Stimulated activated CD4-positive, alpha-beta T cell treated with anti-CD3 and anti-CD28 coated beads, Interleukin-12 subunit alpha, Interleukin-12 subunit beta, amount 100 ng/mL, for 24 hours (primary cell): Measurements from ENCODE around the gene ATP6V0B.

ENCODE experiments used
- DNase-seq, 2 experiments: peaks; one replicate each; pipeline ENCODE4 v3.0.0-alpha.2; 2020; ENCODE audit warnings: low read depth in 2 of 2

ATP6V0B gene

DNA sequence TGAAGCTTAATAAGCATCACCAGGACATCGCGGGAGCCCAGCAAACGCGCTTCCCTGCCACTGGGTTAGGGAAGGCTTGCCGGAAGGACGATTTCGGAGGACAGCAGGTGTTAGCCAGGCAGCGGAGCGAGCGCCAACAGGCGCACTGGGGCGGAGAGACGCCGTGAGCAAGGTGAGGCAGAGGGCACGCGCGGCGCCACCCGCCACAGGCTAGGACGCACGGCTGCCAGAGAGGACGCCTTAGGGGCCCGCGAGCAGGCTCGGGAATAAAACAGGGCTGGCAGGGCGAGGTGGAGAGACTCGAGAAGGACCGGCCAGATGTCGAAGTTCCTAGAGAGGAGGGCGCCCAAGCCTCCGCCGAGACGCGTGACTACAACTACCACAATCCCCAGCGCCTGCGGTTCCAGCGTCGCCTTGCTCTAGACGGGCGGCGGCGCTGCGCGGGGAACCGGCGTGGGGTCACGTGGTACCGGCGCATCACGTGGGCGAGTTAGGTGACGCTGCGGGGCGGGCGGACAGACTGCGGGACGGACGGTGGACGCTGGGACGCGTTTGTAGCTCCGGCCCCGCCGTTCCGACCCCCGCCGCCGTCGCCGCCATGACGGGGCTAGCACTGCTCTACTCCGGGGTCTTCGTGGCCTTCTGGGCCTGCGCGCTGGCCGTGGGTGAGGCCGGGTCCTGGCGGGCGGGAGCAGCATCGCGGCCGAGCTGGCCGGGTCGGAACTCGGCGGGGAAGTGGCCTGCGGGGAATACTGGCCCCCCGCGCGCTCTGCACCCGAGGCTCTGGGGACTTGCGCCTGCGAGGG lies at the start of gene ATP6V0B:
ATP6V0B (plus strand) TSS at position 518 of the 806 bp plus-strand sequence; CDS start at position 599, 81 bp downstream.
- peak; percentile 91 to 97 for DNase-seq

DNA sequence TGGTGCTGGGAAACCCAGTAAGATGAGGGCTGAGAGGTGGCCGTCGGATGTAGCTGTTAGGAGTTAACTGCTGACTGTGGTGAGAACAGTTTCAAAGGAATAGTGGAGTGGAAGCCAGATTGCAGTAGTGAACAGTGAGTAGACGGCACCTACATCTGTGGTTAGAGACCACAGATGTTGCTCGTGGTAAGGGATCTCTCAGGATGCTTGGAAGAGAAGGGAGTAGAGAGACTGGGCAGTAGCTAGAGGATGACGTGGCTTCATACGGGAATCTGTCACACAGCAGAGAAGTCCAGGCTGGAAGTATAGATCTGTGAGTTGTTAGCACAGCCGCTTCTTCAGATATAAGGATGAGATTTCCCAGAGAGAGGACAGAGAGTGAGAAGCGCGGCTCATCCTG lies 48.9 kb upstream of the ATP6V0B start:
- no peak for DNase-seq

- no peak for DNase-seq
Measured at GRCh38 chr1:43930168-43930948, 44.4 kb upstream of the ATP6V0B start.

DNA sequence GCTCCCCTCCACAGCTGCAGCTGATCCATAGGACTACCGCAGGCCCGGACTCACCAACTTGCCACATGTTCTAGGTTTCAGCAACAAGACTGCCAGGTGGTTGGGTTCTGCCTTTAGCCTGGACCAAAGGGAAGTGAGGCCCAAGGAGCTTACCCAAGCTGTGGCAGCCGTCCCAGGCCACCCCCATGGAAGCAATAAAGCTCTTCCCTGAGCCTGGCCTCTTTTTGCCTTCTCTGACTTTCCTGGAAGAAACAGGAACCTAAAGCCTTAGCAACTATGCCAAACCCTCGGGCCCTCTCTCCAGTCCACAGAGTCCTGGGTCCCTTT lies 43.8 kb upstream of the ATP6V0B start:
- no peak for DNase-seq

DNA sequence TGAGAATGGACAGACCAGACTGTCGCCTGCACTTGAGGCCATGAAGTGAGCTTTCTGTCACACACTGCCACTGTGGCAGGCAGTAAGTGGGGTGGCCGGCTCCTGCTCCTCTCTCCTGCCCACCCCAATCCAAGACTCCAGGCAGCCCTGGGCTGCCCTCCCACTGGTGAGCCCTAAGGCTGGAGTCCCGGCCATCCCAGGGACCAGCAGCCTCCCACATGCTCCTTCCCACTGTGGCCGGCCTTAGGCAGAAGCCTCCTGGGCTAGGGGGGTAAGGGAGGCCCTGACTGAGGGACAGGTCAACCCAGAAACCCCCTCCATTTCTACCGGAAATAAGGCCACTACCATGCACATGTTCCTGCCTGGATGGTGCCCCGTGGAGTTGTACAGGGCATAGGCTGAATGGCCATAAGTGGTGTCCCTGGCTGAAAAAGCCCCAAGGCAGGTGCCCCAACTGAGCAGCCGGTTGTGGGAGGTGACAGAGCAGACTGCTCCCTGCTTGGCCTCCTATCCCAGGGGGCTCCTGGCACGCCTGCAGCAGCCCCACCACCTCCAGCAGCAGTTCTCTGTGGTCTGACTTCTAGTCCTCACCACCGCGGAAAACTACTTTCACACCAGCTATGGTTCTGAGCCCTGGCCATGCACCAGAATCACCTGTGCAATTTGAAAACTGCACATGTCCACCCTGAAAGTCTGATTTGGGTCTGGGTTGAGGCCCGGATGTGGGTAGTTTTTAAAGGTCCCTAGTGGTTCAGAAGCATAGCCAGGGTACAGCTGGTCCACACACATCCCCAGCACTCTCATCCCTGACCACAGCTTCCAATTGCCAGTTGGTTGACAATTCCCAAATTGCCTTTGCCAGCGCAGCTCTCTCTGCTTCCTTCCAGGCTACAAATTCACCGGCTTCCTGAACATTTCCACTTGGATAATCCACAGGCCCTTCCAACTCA lies 42.8 kb upstream of the ATP6V0B start:
- DNase-seq = no peak

DNA sequence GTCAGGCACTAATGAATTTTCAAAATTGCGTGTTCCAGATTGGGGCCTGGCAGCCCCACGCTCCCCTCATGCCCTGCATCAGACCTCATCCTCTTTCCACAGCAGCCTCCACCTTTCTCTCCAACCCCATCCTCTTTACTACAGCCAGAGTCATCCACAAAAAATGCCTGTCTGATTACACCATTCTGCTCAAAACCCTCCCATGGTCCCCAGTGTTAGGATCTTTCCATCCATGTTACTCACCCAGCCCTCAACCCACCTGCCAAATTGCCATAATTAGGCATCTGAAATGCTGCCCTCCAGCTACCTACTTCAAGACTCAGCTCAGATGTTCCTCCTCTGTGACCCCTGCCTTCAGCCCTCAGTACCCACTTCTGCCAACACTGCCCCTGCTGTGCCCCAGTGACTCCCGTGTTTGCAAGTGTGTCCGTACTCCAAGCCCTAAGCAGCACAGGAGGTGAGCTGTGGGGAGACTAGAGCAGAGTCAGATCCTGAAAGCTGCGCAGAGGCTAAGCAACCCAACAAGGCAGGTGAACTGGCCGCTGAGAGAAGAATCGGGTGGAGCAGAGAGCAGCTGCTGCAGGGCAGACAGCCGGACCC lies 41.9 kb upstream of the ATP6V0B start:
- DNase-seq = no peak

- no peak for DNase-seq
Measured at GRCh38 chr1:43933386-43934100, 41.2 kb upstream of the ATP6V0B start, which contains the start of gene ARTN. Gene ARTN, plus strand, starts transcription at chr1:43933801. Its CDS starts 1,856 bp downstream, at chr1:43935657.

DNA sequence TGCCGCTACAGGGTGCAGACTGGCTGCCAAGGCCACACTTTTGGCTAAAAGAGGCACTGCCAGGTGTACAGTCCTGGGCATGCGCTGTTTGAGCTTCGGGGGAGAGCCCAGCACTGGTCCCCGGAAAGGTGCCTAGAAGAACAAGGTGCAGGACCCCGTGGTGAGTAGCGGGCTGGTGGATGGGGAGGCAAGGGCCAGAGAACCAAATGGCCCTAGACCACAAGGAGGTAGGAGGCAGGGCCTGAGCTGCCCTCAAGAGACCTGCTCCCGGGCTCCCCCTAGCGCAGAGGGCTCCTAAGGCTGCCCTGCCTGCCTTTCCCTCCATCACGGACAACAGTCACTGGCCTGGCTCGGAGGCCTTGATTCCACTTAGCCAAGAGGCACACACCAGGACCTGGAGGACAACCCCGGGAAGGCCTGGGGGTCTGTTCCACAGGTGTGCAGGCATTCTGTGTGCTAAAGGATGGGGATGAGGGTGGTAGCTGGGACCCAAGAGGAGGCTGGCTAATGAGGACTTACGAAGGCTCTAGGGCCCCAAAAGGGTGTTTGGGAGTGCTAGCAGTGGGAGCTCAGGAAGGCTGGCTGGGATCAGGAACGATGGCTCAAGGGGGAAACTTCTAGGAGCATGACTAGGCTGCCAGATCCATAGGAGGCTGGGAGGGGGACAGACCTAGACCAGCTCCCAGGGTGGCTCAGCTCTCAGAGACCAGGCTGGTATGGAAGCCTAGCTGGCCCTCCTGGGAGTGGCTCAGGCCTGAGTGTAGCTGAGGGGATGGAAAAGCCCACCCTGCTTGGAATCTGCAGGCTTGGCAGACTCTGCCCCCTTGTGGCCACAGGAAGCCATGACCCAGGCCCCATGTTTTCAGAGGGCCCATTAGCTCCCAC lies 40.4 kb upstream of the ATP6V0B start:
- peak in 1 of 2 experiments; percentile 55 for DNase-seq

- no peak for DNase-seq
Measured at GRCh38 chr1:43934986-43935324, 39.8 kb upstream of the ATP6V0B start.

- DNase-seq = no peak
Measured at GRCh38 chr1:43935711-43936427, 38.9 kb upstream of the ATP6V0B start.

DNA sequence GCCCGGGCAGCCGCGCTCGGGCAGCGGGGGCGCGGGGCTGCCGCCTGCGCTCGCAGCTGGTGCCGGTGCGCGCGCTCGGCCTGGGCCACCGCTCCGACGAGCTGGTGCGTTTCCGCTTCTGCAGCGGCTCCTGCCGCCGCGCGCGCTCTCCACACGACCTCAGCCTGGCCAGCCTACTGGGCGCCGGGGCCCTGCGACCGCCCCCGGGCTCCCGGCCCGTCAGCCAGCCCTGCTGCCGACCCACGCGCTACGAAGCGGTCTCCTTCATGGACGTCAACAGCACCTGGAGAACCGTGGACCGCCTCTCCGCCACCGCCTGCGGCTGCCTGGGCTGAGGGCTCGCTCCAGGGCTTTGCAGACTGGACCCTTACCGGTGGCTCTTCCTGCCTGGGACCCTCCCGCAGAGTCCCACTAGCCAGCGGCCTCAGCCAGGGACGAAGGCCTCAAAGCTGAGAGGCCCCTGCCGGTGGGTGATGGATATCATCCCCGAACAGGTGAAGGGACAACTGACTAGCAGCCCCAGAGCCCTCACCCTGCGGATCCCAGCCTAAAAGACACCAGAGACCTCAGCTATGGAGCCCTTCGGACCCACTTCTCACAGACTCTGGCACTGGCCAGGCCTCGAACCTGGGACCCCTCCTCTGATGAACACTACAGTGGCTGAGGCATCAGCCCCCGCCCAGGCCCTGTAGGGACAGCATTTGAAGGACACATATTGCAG lies 38.2 kb upstream of the ATP6V0B start:
- DNase-seq = no peak

DNA sequence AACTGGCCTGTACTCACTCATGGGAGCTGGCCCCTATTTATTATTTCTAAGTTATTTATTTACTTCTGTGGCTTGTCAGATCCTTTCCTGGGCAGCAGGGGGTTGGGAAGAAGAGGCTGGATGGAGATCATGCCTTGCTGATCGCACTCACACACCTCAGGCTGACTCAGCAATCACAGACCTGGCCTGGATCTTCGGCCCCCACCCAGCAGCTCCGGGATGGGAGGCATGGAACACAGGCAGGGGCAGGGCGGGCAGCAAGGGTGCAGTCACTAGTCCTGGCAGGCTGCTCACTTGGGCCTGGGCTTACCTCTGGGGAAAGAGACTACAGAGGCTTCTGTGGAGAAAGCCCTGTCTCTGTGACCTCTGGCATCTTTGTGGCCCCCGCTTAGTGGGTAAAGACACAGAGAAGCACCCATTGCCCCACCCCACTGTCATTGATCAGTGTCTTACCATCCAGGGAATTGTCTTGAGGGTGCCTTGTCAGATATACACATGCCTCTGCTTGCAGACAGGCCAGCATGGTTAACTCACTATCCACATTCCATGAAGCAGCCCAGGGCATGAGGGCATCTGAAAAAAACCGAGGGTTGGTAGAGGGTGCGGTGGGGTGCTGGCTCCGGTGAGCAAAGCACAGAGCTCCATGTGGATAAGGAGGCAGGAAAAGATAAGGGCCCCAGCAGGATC lies 37.4 kb upstream of the ATP6V0B start:
- DNase-seq = no peak

DNA sequence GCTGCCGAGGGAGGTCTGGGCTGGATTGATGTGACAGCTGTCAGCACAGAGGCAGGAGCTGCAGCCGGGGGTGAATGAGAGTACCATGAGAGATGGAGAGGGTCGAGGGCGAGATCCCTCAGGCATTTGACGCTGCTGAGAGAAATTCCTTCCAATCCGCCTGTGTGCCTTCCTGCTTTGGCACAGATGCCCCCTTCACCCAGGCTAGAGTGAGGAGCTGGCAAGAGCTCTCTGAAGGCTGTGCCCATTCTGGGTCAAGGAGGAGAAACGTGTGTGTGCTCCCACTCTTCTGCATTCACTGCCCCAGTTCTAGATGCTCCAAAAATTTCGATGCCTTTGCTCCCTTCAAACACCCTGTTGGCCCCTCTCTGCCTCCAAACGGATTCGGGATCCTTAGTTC lies 36.4 kb upstream of the ATP6V0B start:
- no peak for DNase-seq

DNA sequence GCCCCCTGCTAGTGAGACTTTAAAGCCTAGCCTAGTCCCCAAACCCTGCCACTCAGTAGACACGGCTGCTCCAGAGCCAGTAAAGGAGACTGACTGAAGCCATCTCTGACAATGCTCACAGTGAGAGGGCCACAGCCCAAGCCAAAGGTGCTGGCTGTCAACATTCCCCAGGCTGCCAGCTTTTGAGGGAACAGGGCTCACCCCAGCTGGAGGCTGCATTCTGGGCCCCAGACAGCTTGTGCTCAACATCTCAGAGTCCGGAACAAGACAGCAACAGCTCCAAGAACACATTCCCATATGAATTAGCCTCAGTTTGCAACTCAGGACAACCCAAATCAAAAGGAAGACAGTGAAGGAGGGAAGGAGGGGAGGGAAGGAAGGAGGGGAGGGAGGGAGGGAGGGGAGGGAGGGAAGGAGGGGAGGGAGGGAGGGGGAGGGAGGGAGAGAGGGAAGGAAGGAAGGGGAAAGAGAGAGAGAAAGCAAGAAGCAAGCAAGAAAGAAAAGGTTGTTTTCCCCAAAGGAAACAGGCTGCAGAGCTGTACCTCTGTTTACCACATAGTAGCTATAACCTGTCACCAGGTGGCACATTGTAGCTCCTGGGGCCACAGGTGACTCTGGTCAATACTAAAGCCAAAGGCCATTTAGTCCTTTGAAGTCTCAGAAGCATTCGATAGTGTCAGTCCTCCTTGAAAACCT lies 35.7 kb upstream of the ATP6V0B start:
- no peak for DNase-seq

DNA sequence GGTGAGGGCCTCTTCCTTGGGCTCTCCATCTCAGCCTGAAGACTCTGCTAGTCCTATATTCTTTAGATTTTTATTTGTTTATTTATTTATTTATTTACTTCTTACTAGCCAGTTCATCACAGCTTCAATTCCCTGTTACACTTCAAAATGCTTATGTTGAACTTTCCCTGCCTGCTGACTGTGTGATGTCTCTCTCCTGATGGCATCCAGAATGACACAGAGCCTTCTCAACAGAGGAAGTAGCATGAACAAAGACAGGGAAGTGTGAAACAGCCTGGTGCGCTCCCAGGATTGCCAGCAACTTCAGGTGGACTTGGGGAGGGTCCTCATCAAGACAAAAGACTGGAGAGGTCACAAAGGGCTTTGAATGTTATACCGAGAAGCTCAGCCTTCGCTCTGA lies 32.3 kb upstream of the ATP6V0B start:
- DNase-seq = no peak

DNA sequence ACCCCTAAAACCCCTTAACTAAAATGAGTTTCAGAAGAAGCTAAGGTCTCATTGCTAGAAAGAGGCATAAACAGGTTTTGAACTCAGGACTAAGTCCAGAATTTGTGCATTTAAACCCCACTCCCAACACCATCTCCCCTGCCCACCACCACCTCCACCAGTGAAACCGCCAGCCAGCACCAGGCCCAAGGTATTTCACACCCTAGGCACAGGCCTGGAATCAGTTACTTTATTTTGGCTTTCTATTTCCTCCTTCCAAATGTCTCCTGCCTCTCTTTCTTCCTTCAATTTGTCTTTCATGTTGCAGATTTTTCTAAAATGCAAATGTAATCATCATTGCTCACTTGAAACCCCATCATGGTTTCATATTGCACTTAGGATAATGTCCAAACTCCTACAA lies 29.9 kb upstream of the ATP6V0B start:
- no peak for DNase-seq

DNA sequence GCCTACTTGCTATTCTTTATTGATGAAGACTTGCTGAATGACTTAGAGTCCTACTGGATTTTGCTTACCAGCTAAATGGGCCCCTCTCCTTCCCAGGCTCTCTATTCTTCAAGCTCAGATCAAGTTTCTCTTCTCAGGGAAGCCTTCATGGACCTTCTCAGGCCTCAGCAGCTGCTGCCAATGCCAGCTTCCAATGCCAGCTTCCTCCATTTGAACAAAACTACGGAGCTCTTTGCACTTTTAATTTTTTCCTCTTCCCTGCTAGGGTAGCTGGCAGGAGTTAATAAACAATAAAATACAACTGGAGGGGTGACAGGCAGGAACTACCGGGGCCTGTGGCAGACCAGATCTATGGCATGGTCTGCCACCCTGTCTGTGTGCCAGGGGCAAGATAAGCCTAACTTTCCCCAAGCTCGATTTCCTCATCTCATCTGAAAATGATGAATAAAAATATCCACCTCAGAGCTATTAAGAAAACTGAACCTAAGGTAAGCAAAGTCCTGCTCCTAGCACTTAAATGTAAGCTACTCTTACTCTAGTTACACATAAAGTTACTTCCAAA lies 29.0 kb upstream of the ATP6V0B start:
- DNase-seq = no peak
